ENCODE results near the gene SRD5A1. TPM values are rescaled to one million over a fixed set of nuclear protein-coding genes. Genes with fewer than 3 reads are reported as not detected.

SRD5A1 gene, protein sequence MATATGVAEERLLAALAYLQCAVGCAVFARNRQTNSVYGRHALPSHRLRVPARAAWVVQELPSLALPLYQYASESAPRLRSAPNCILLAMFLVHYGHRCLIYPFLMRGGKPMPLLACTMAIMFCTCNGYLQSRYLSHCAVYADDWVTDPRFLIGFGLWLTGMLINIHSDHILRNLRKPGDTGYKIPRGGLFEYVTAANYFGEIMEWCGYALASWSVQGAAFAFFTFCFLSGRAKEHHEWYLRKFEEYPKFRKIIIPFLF
- 11.2 and 12.2 TPM in 2 replicates for total RNA-seq

DNA sequence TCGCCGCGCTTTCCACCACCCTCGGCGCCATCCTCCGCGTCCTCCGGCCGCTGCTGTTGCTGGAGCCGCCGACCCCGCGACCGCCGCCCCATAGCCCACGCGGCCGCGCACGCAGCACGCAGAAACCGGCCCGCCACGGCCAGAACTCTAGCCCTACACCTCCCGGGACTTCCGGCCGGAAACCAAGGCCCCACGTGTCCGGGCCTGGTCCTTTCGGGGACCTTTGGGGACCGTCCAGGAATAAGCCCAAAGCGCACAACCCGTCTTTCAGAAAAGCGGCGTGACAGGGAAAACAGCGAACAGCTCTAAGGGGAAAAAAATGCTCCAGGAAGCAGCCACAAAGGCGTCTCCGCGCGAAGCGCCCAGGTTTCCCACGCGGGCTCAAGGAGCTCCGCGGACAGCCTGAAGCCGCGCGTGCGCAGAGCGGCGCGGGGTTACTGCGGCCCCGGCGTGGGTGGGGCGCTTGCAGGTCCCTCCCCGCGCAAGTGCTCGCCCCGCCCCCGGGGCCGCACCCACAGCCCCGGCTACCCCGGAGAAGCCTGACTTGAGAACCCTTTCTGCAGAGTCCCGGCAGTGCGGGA is at the start of gene SRD5A1, which contains the start of gene NSUN2:
Gene SRD5A1, plus strand, starts transcription at position 553 of the 581 bp plus-strand sequence. CDS start 137 bp downstream, outside the sequence.
Gene NSUN2, minus strand, starts transcription at position 157 of the 581 bp plus-strand sequence. Its CDS starts 65 bp downstream, at position 92.

DNA sequence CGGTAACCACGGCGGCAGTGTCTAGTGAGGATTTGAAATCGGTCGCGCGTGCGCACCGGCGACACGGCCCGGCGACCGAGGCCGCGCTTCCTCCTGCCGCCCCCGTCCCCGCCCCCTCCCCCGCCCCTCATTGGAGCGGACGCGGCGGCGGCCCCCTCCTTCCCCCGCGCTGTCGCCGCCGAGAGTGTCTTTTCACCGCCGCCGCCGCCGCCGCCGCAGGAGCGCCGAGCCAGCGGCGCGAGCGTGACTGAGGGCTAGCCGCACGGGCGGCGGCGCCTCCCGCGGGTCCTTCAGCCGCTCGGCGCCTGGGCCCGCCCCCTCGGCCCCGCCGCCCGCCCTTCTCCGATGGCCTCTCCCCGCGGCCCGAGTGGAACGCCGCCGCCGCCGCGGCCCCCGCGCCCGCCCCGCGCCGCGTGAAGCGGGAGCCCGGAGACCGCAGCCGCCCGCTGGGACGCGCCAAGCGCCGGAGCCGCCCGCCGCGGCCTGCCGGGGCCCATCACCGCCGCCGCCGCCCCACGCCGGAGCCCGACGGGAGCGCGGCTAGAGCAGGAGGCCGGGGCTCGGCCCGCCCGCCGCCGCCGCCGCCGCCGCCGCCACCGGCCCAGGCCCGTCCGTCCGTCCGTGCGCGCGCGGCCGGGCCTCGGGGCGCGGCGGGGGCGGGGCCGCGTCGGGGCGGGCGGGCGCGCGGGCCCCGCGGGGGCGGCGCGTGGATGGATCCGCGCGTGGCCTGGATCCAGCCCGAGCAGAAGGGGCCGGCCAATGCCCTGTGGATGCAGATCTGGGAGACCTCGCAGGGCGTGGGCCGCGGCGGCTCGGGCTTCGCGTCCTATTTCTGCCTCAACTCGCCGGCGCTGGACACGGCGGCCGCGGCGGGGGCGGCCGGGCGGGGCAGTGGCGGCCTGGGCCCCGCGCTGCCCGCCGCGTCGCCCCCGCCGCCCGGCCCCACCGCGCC is 80.3 kb downstream of the SRD5A1 start, which contains the start of gene TENT4A:
Gene TENT4A, plus strand, starts transcription at position 159 of the 952 bp plus-strand sequence. Its CDS starts 552 bp downstream, at position 711.

Other genes with a start within 250 kb of the SRD5A1 start
- under 0.01 and 0.18 TPM in 2 replicates for gene UBE2QL1, start 184.6 kb upstream of the SRD5A1 start, total RNA-seq
- 38.5 and 49.6 TPM in 2 replicates for gene NSUN2, start 396 bp upstream of the SRD5A1 start, total RNA-seq
- 6.1 and 8.1 TPM in 2 replicates for gene TENT4A, start 80.0 kb downstream of the SRD5A1 start, total RNA-seq